Measurements from ENCODE around the gene C12orf42. TPM values are rescaled to one million over a fixed set of nuclear protein-coding genes. Genes with fewer than 3 reads are reported as not detected.

Gene C12orf42
- total and polyA plus RNA-seq, 2 donors (not counting 1 experiment from before 2014, with no cell fraction given) = 25.6 to 138 TPM

- H3K27ac Mint-ChIP-seq = peak overlapping the region; percentile 42
- Histone ChIP-seq H3K36me3 (replicated peaks in 1 of 2; ENCODE audit: control extremely low read depth in 1 of 2, control insufficient read depth in 1 of 2, extremely low read depth in 1 of 2, insufficient read depth in 2 of 2, low read length in 1 of 2) (no peaks in the 10 kb centered on the region), H4K20me1 (ENCODE audit: control insufficient read depth, insufficient read depth, low read length, poor library complexity, severe bottlenecking) (no peaks in the 10 kb centered on the region), H3K9ac (ENCODE audit: low read length) (no peak overlapping the region), H3K4me3 (ENCODE audit: control extremely low read depth in 1 of 5, extremely low read depth in 1 of 5, insufficient read depth in 1 of 5, low read depth in 2 of 5, low read length in 4 of 5) (no peak overlapping the region), H3K27me3 (replicated peaks in 1 of 4; ENCODE audit: control extremely low read depth in 1 of 4, control insufficient read depth in 3 of 4, insufficient read depth in 4 of 4, low read length in 3 of 4) (no peaks in the 10 kb centered on the region), H3K79me2 (ENCODE audit: control insufficient read depth, insufficient read depth, low read length) (no peaks in the 10 kb centered on the region), H3K4me2 (replicated peaks; ENCODE audit: low read depth, low read length, poor library complexity, severe bottlenecking) (no peak overlapping the region), H2AFZ (ENCODE audit: insufficient read depth, low read depth, low read length, poor library complexity, severe bottlenecking) (peak overlapping the region; percentile 30), H3K27ac (ENCODE audit: low read length in 2 of 2) (no peak overlapping the region), H3K4me1 (ENCODE audit: control insufficient read depth in 2 of 2, insufficient read depth in 2 of 2, low read length in 2 of 2) (peaks cover 6 to 8% of the 10 kb centered on the region in 2 donors), H3K9me3 (ENCODE audit: control extremely low read depth in 1 of 3, control insufficient read depth in 2 of 3, insufficient read depth in 1 of 3, low read length in 2 of 3) (peaks cover 0 to 3% (median 0%) of the 10 kb centered on the region in 3 donors)
- DNase-seq (peak; percentile 53), ATAC-seq (ENCODE audit: low read depth) (peak; percentile 79)
- peaks cover 21% of the 10 kb centered on the region for H3K4me1 Mint-ChIP-seq
- ChIA-PET CTCF (interaction anchor here (1.4 kb wide), 1 partner anchor 10 kb away, joined by 4 read pairs; no protein-coding TSS in a partner anchor), POLR2A (no interaction called here)
- no peaks in the 10 kb centered on the region for H3K9me3 Mint-ChIP-seq (ENCODE audit: insufficient read depth)
- peak overlapping the region; percentile 1 for H3K4me3 Mint-ChIP-seq
- intact Hi-C loops (cut with micrococcal nuclease) = no loop called here
- no peaks in the 10 kb centered on the region for H3K27me3 Mint-ChIP-seq
- TF ChIP-seq CTCF (IDR thresholded peaks at IDR 0.05) (no peak), EZH2 (IDR thresholded peaks at IDR 0.05; ENCODE audit: borderline replicate concordance, insufficient read depth, low read depth, low read length, poor library complexity, severe bottlenecking) (no peak)
Observed at GRCh38 chr12:103470664-103471063, 25.1 kb downstream of the C12orf42 start.

- H3K4me2 ChIP-seq (replicated peaks; ENCODE audit: low read depth, low read length, poor library complexity, severe bottlenecking) = no peak overlapping the region
- no peak overlapping the region for H3K4me3 ChIP-seq (ENCODE audit: control extremely low read depth in 1 of 5, extremely low read depth in 1 of 5, insufficient read depth in 1 of 5, low read depth in 2 of 5, low read length in 4 of 5)
- no peaks in the 10 kb centered on the region for H3K36me3 ChIP-seq (replicated peaks in 1 of 2; ENCODE audit: control extremely low read depth in 1 of 2, control insufficient read depth in 1 of 2, extremely low read depth in 1 of 2, insufficient read depth in 2 of 2, low read length in 1 of 2)
- ChIA-PET POLR2A (no interaction called here), CTCF (no interaction called here)
- H3K9me3 ChIP-seq (ENCODE audit: control extremely low read depth in 1 of 3, control insufficient read depth in 2 of 3, insufficient read depth in 1 of 3, low read length in 2 of 3) = peaks cover 0 to 3% (median 0%) of the 10 kb centered on the region in 3 donors
- Mint-ChIP-seq H3K27me3 (no peaks in the 10 kb centered on the region), H3K4me1 (peaks cover 27% of the 10 kb centered on the region), H3K4me3 (no peak overlapping the region), H3K9me3 (ENCODE audit: insufficient read depth) (no peaks in the 10 kb centered on the region), H3K27ac (no peak overlapping the region)
- no peak overlapping the region for H3K9ac ChIP-seq (ENCODE audit: low read length)
- H4K20me1 ChIP-seq (ENCODE audit: control insufficient read depth, insufficient read depth, low read length, poor library complexity, severe bottlenecking) = no peaks in the 10 kb centered on the region
- no peaks in the 10 kb centered on the region for H3K27me3 ChIP-seq (replicated peaks in 1 of 4; ENCODE audit: control extremely low read depth in 1 of 4, control insufficient read depth in 3 of 4, insufficient read depth in 4 of 4, low read length in 3 of 4)
- DNase-seq (no peak), ATAC-seq (ENCODE audit: low read depth) (no peak)
- H3K79me2 ChIP-seq (ENCODE audit: control insufficient read depth, insufficient read depth, low read length) = no peaks in the 10 kb centered on the region
- no peak overlapping the region for H2AFZ ChIP-seq (ENCODE audit: insufficient read depth, low read depth, low read length, poor library complexity, severe bottlenecking)
- no peak overlapping the region for H3K27ac ChIP-seq (ENCODE audit: low read length in 2 of 2)
- TF ChIP-seq CTCF (IDR thresholded peaks at IDR 0.05) (no peak), EZH2 (IDR thresholded peaks at IDR 0.05; ENCODE audit: borderline replicate concordance, insufficient read depth, low read depth, low read length, poor library complexity, severe bottlenecking) (no peak)
- WGBS (ENCODE audit: insufficient coverage) = no CpG with 5 or more reads among the region's 5 CpGs
- H3K4me1 ChIP-seq (ENCODE audit: control insufficient read depth in 2 of 2, insufficient read depth in 2 of 2, low read length in 2 of 2) = peaks cover 6 to 8% of the 10 kb centered on the region in 2 donors
- intact Hi-C loops (cut with micrococcal nuclease) = loop anchor here (5.0 kb wide), 1 partner anchor 37 kb away; no protein-coding TSS in a partner anchor
Observed at GRCh38 chr12:103469719-103470118, 26.0 kb downstream of the C12orf42 start.
